HUES64 (cell line): ENCODE measurements around the gene CAPN13. TPM values are rescaled to one million over a fixed set of nuclear protein-coding genes. Genes with fewer than 3 reads are reported as not detected.

Experiments used
- H3K27ac ChIP-seq: 2 replicates; pipeline ENCODE4 v1.7.0; 2013; ENCODE audit warnings: low read depth, low read length, inconsistent platforms
- H3K27me3 ChIP-seq: 2 replicates; pipeline ENCODE4 v1.6.1; 2013; ENCODE audit warnings: mild to moderate bottlenecking, low read length; ENCODE audit not compliant: insufficient read depth
- H3K36me3 ChIP-seq: 2 replicates; pipeline ENCODE4 v1.6.1; 2013; ENCODE audit warnings: mild to moderate bottlenecking, low read length; ENCODE audit not compliant: insufficient read depth
- H3K4me1 ChIP-seq: 2 replicates; pipeline ENCODE4 v1.6.1; 2013; ENCODE audit warnings: mild to moderate bottlenecking, low read length, moderate library complexity; ENCODE audit not compliant: insufficient read depth
- H3K4me3 ChIP-seq: 2 replicates; pipeline ENCODE4 v1.5.1; 2013; ENCODE audit warnings: mild to moderate bottlenecking, low read length, moderate library complexity
- H3K9ac ChIP-seq: 2 replicates; pipeline ENCODE4 v1.6.1; 2013; ENCODE audit warnings: mild to moderate bottlenecking, low read depth, low read length
- H3K9me3 ChIP-seq: 2 replicates; pipeline ENCODE4 v1.6.1; 2013; ENCODE audit warnings: low read depth, low read length; ENCODE audit not compliant: insufficient read depth
- WGBS: fragments of 150-250, 120-280 bp; methylation state at CpG from one replicate; pipeline ENCODE4 v1.1.7; 2013; ENCODE audit warnings: missing lambda C conversion rate; 5-methylcytosine and 5-hydroxymethylcytosine counted together
- polyA plus RNA-seq, 2 experiments: library from polyadenylated mRNA; stranded (reverse); fragments of 50-300 nt; gene quantifications; one replicate each; pipeline ENCODE4 v1.2.3, GENCODE V29; 2013

CAPN13 gene, protein sequence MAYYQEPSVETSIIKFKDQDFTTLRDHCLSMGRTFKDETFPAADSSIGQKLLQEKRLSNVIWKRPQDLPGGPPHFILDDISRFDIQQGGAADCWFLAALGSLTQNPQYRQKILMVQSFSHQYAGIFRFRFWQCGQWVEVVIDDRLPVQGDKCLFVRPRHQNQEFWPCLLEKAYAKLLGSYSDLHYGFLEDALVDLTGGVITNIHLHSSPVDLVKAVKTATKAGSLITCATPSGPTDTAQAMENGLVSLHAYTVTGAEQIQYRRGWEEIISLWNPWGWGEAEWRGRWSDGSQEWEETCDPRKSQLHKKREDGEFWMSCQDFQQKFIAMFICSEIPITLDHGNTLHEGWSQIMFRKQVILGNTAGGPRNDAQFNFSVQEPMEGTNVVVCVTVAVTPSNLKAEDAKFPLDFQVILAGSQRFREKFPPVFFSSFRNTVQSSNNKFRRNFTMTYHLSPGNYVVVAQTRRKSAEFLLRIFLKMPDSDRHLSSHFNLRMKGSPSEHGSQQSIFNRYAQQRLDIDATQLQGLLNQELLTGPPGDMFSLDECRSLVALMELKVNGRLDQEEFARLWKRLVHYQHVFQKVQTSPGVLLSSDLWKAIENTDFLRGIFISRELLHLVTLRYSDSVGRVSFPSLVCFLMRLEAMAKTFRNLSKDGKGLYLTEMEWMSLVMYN
- 1.5 TPM for polyA plus RNA-seq (2013, experiment 1 of 2)
- polyA plus RNA-seq (2013, experiment 2 of 2), result 1.5 TPM

DNA sequence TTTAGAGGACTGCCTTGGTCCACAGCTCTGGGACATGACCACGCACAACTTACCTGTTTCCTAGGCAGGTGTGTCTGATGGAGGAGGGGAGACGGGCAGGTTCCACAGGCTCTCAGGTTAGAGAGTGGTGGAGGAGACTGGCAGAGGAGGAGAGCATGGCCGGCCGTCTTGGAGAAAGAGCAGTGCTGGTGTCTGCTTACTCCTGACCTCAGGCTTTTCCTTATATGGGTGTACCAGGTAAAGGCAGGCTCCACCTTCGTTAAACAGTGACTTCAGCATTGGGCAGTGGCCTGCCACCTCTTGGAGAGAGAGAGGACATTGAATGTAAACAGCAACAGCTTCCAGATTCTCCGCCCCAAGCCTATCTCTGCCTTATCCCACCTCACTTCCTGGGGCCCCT is at the start of gene CAPN13:
Gene CAPN13, minus strand, starts transcription at position 198 of the 400 bp plus-strand sequence. CDS start 20,121 bp downstream, outside the sequence.
- no peaks in the 10 kb centered on the region for H3K9me3 ChIP-seq
- H3K27me3 ChIP-seq, result no peaks in the 10 kb centered on the region
- 57% methylated on average over 6 of the region's 6 CpGs for WGBS
- no peaks in the 10 kb centered on the region for H3K36me3 ChIP-seq
- peak within 1 kb of the TSS; percentile 13; the same call in 1 of the 2 replicates for H3K4me3 ChIP-seq
- no peaks in the 10 kb centered on the region for H3K4me1 ChIP-seq
- H3K27ac ChIP-seq, result peak within 1 kb of the TSS; percentile 60; the same call in 1 of the 2 replicates
- H3K9ac ChIP-seq, result peak within 1 kb of the TSS; percentile 3; the same call in 1 of the 2 replicates

DNA sequence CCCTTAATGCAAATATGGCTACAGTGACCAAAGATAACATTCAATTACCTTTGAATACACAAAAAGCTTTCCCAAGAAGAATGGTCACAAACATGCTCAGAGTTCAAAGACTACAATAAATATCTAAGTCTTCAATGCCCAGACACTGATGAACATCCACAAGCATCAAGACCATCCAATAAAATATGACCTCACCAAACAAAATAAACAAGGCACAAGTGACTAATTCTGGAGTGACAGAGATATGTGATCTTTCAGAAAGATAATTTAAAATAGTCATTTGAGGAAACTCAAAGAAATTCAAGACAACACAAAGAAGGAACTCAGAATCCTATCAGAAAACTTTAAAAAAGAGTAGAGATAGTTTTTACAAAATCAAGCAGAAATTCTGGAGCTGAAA is 40.6 kb upstream of the CAPN13 start:
- Histone ChIP-seq H3K36me3 (no peaks in the 10 kb centered on the region), H3K9me3 (peaks cover 6% of the 10 kb centered on the region; the same call in 1 of the 2 replicates), H3K4me1 (no peaks in the 10 kb centered on the region), H3K27me3 (no peaks in the 10 kb centered on the region), H3K9ac (no peak overlapping the region), H3K4me3 (no peak overlapping the region), H3K27ac (no peak overlapping the region)

DNA sequence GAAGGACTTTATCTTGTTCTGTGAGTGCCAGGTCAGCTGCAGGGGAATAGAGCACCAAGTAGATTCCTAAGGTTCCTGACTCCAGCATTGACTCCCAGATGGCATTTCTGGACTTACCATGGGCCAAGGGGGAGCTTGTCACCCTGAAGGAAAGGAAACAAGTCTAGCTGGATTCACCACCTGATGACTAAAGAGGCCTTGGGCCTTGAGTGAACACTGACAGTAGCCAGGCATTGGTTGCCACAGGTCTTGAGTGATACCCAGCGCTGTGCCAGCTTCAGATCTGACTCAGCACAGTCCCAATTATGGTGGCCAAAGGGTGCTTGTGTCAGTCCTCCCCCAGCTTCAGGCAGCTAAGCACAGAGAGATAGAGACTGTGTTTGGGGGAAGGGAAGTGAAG is 40.1 kb upstream of the CAPN13 start:
- Histone ChIP-seq H3K9ac (no peak overlapping the region), H3K27ac (no peak overlapping the region), H3K4me3 (no peak overlapping the region), H3K27me3 (no peaks in the 10 kb centered on the region), H3K4me1 (no peaks in the 10 kb centered on the region), H3K36me3 (no peaks in the 10 kb centered on the region), H3K9me3 (peaks cover 6% of the 10 kb centered on the region; the same call in 1 of the 2 replicates)
- WGBS, result 50% methylated on average over 1 of the region's 1 CpG

DNA sequence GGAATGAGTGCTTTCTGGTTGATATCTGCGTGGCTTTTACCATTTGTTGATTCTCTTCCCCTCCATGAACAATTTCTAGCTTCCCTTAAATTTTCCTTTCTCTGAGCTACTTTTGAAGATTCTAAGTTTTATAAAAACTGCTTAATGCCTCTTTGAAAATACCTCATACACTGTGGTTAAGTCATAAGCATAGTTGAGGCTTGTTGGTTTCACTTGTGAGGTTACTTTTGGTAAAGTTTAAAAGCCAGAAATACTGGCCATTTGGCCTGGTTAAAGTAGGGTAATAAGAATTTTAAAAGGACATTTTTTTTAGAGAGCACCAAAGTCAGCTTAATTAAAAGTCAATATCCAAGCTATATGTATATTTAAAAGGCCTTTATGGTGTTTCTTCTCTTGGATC is 21.3 kb upstream of the CAPN13 start:
- no peak overlapping the region for H3K27ac ChIP-seq
- peaks cover 27% of the 10 kb centered on the region for H3K9me3 ChIP-seq
- WGBS, result 90% methylated on average over 1 of the region's 1 CpG
- no peak overlapping the region for H3K4me3 ChIP-seq
- no peaks in the 10 kb centered on the region for H3K27me3 ChIP-seq
- H3K36me3 ChIP-seq, result no peaks in the 10 kb centered on the region
- H3K9ac ChIP-seq, result no peak overlapping the region
- H3K4me1 ChIP-seq, result no peaks in the 10 kb centered on the region

DNA sequence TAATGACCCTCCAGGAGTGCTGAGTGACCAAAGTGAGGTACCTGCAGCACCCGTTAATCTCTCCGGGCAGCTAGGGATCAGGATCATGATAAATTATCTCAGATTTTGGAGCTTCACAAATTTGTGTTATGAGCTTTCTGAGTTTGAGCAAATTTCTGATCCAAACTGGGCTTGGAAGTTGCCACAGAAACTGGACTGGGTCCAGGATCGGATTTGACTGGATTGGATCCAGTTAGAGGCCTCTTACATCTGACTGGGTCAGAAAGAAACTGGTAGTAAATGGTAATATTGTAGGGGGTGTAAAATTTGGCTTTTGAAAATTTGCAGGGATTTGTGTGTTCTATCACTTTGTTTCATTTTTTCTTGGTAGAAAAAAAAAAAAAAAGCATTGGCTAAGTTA is 19.7 kb upstream of the CAPN13 start:
- Histone ChIP-seq H3K4me3 (no peak overlapping the region), H3K36me3 (no peaks in the 10 kb centered on the region), H3K27ac (no peak overlapping the region), H3K4me1 (no peaks in the 10 kb centered on the region), H3K9me3 (peaks cover 27% of the 10 kb centered on the region), H3K27me3 (no peaks in the 10 kb centered on the region), H3K9ac (no peak overlapping the region)
- WGBS, result 94% methylated on average over 3 of the region's 3 CpGs

DNA sequence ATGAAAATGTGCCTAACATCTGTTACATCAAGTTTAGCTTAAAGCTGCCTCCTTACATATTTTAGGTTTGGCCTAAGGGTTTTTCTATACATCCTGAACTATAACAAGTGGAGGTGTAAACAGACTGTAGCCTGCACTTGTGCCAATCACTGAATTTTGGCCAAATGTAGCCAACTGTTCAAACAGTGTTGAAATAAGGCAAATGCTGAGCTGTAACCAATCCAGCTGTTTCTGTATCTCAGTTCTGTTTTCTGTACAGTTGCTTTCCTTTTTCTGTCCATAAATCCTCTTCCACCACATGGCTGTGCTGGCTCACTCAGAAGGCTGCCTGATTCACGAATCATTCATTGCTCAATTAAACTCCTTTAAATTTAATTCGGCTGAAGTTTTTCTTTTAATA is 19.2 kb upstream of the CAPN13 start:
- Histone ChIP-seq H3K27me3 (no peaks in the 10 kb centered on the region), H3K9me3 (peaks cover 27% of the 10 kb centered on the region), H3K27ac (no peak overlapping the region), H3K36me3 (no peaks in the 10 kb centered on the region), H3K4me3 (no peak overlapping the region), H3K9ac (no peak overlapping the region), H3K4me1 (no peaks in the 10 kb centered on the region)
- 90% methylated on average over 2 of the region's 2 CpGs for WGBS

DNA sequence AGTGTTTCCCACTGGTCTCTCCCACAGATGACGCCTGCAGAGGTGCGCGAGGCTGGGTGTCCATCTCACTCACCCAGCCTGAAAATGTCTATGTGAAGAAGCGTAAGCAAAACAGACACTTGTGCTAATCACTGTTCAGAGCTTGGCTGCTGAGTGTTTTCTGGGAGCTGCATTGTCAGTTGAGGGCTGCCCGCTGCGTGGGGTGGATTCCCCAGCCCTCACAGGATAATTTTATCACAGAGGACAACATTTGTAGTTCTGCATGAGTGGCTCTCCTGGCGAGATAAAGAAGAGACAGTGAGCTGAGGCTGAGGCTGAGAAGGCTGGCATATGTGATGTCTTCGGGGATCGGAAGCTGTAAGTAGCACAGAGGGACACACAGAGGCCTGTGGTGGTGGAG is 16.2 kb upstream of the CAPN13 start:
- Histone ChIP-seq H3K27me3 (no peaks in the 10 kb centered on the region), H3K9ac (no peak overlapping the region), H3K4me1 (peaks cover 10% of the 10 kb centered on the region), H3K27ac (no peak overlapping the region), H3K36me3 (no peaks in the 10 kb centered on the region), H3K4me3 (no peak overlapping the region), H3K9me3 (peaks cover 12% of the 10 kb centered on the region; the same call in 1 of the 2 replicates)
- WGBS, result 91% methylated on average over 9 of the region's 9 CpGs

DNA sequence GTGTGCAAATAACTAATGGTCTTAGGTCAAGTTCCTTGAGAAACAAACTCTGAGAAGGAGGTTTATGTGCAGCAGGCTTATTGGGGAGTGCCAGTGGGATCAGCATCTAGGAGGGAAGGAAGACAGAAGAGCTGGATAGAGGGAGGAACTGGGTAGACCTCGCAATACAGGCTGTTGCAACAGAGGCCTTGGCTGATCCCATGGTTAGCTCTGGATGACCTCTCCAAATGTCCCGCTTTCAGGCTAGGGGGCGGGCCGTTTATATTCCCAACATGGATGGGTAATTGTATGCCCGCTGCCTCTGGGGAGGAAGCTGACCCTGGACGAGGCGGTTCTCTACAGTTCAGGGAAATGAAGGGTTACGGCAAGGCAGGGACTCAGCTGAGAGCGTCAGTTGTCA is 14.7 kb upstream of the CAPN13 start:
- Histone ChIP-seq H3K9me3 (peaks cover 4% of the 10 kb centered on the region; the same call in 1 of the 2 replicates), H3K27me3 (no peaks in the 10 kb centered on the region), H3K4me1 (peaks cover 10% of the 10 kb centered on the region), H3K9ac (no peak overlapping the region), H3K4me3 (no peak overlapping the region), H3K27ac (no peak overlapping the region), H3K36me3 (no peaks in the 10 kb centered on the region)
- WGBS, result 89% methylated on average over 9 of the region's 9 CpGs

DNA sequence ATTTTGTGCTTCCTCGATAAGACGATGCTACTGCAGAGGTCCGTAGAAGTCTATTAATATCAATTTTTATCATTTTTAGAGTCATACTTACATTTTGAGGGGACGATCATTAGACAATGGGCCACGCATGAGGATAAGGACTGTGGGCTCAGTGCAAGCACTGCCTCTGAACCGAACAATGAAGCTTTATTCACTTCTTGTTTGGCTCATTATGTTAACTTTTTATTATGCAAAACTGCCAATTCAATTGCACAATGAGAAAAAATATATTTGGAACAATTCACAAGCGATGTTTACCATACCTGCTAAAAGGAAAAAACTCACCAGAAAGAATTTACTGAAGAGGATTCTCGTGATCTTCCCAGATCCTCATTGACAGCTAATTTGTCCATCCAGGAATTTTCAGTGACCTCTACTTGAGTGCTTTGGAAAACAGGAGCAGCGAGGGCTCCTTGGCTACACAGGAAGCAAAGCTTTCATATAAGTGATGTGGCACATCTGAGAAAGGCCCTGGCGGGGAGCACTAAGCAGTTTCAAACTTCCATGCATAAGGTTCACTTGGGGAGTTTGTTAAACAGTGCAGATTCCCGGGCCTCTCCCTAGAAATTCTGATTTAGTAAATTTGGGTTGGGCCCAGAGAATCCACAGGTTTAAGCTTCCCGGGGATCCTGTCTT is 13.3 kb upstream of the CAPN13 start:
- Histone ChIP-seq H3K9me3 (no peaks in the 10 kb centered on the region), H3K4me3 (no peak overlapping the region), H3K4me1 (peaks cover 10% of the 10 kb centered on the region), H3K9ac (no peak overlapping the region; the same call in 1 of the 2 replicates), H3K27ac (no peak overlapping the region), H3K36me3 (no peaks in the 10 kb centered on the region), H3K27me3 (no peaks in the 10 kb centered on the region)
- 89% methylated on average over 12 of the region's 12 CpGs for WGBS

DNA sequence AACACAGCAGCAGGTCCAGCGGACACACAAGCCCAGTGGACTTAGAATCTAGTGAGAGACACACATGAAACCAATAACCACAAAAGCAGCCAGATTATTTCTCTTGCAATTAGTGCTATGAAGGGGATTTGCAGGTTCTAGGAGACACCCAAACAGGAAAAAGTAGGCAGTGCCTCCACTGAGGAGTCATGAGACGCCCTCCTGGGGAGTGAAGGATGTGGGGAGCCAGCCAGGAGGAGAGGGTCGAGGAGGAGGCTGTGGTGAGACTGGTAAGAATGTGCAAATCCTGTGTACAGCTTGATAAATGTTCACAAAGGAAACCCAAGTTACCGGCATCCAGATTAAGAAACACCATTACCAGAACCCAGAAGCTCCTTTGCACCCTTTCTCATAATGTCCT is 2.7 kb upstream of the CAPN13 start:
- H3K9me3 ChIP-seq, result no peaks in the 10 kb centered on the region
- no peaks in the 10 kb centered on the region for H3K4me1 ChIP-seq
- H3K9ac ChIP-seq, result no peak overlapping the region
- H3K27ac ChIP-seq, result no peak overlapping the region
- no peaks in the 10 kb centered on the region for H3K36me3 ChIP-seq
- H3K27me3 ChIP-seq, result no peaks in the 10 kb centered on the region
- no peak overlapping the region for H3K4me3 ChIP-seq
- 80% methylated on average over 4 of the region's 4 CpGs for WGBS

DNA sequence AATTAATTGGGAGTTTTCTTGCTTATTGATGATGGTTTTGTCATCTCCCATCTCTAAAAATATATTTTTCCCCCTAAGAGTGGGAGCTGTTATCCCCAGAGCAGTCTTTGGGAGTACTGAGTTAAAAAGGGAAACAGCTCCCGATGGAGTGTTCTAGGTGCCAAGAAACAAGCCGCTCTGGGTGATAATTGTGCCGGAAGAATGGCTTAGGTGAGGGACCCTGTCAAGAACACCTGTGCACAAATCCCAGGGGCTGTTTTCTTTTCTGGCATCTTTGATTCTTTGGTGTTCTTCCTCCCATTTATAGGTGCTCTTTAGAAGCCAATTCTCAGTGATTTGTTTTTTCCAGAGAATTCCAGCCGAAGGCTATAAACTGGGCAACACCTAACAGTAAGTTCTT is 1.4 kb upstream of the CAPN13 start:
- Histone ChIP-seq H3K4me1 (no peaks in the 10 kb centered on the region), H3K9ac (no peak overlapping the region), H3K4me3 (no peak overlapping the region), H3K27ac (no peak overlapping the region), H3K27me3 (no peaks in the 10 kb centered on the region), H3K36me3 (no peaks in the 10 kb centered on the region), H3K9me3 (no peaks in the 10 kb centered on the region)
- 95% methylated on average over 4 of the region's 4 CpGs for WGBS
